HG02588 (cell line): ENCODE results near the gene USP32.
"Not testable (repeated sequence)": the region's sequence is repeated elsewhere in the genome, so short reads cannot be mapped to it uniquely, and the experiment has no call there.

Source experiments
- ATAC-seq: cut with Tn5 transposase; IDR thresholded peaks from one replicate; pipeline ENCODE4 v1.9.1; 2021; ENCODE audit warnings: mild to moderate bottlenecking, moderate library complexity; ENCODE audit not compliant: unreplicated experiment

The USP32 gene

DNA sequence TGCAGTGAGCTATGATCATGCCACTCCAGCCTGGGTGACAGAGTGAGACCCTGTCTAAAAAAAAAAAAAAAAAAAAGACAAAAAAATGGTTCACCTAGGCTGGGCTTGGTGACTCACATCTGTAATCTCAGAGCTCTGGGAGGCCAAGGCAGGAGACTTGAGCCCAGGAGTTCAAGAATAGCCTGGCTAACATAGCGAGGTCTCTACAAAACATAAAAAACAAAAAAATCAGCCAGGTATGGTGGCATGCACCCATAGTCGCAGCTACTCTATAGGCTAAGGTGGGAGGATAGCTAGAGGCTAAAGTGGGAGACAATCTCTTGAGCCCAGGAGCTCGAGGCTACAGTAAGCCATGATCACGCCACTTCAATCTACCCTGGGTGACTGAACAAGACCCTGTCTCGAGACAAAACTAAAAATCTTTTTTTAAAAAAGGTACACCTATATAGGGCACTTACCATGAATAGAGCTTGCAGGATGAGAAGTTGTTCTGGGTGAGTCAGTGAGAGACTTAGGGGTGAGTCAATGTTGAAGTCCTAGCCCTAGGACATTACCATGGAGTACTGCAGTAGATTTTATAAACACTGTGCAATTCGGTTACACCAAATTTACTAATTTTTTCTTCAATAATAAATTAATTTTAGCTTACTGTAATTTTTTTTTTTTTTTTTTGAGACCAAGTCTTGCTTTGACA, 19.0 kb downstream of the USP32 start:
- no peak for ATAC-seq

DNA sequence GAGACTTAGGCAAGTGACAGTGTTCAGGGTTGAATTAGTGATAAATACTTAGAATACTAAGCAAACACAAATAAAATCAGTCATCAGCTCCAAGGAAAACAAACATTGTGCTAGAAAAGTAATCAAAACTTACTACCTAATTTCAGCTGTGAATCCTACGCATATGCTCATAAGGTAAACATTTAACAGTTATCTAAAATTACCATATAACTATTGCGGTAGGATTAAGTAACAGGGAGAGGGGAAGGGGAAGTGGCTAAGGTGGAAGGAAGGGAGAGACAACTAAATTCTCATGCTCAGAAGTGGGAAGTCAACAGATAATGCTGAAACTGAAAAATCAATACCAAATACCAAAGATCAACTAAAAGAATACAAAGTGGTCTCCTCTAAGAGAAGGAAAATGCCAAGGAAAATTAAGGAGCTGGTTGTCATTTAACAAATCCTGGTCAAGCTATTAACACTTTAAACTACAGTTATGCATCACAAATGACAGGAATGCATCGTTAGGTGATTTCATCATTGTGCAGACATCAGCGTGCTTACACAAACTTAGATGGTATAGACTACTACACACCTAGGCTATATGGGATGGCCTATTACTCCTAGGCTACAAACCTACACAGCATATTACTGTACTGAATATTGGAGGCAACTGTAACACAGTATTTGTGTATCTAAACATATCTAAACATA, 20.0 kb downstream of the USP32 start:
- ATAC-seq, result no peak

DNA sequence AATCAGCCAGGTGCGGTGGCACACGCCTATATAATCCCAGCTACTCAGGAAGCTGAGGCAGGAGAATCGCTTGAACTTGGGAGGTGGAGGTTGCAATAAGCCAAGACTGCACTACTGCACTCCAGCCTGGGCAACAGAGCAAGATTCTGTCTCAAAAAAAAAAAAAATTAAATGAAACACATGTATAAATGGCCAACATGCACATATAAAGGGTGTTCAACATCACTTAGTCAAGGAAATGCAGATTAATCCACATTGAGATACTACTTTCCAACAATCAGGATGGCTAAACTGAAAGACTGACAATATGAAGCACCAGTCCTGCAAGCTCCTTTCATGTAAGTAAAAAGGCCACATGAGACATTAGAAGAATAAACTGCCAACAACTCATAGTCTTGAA, 20.5 kb downstream of the USP32 start:
- no peak for ATAC-seq

DNA sequence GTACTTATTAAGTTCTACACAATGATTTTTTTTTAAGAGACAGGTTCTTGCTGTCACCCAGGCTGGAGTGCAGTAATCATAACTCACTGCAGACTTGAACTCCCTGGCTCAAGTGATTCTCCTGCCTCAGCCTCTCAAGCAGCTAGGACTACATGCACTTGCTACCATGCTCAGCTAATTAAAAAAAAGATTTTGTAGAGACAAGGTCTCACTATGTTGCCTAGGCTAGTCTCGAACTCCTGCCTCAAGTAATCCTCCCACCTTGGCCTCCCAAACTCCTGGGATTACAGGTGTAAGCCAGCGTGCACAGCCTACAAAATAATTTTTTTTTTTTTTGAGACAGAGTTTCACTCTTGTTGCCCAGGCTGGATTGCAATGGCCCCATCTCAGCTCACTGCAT, 22.2 kb downstream of the USP32 start:
- ATAC-seq, result no peak

DNA sequence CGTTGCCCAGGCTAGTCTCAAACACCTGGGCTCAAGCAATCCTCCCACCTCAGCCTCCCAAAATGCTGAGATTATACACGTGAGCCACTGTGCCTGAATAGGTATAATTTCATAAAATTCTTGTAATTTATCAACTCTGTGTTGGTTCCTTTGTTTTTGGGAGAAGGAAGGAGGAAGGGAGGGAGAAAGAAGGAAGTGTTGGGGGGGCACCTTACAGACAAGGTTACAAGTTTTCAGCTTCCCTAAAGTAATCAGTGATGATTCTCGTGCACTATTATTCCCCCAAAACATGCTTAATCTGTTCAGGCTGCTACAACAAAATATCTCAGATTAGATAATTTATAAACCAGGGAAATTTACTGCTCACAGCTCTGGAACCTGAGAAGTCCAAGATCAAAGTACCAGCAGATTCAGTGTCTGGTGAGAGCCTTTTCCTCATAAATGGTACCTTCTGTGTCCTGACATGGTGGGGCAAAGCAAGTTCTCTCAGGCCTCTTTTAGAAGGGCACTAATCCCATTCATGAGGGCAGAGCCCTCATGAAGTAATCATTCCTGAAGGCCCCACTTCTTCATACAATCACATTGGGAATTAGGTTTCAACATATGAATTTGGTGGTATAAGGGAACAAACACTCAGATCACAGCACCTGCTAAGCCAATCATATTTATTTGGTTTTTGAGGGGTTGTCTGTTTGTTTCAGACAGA, 28.1 kb downstream of the USP32 start:
- no peak for ATAC-seq

DNA sequence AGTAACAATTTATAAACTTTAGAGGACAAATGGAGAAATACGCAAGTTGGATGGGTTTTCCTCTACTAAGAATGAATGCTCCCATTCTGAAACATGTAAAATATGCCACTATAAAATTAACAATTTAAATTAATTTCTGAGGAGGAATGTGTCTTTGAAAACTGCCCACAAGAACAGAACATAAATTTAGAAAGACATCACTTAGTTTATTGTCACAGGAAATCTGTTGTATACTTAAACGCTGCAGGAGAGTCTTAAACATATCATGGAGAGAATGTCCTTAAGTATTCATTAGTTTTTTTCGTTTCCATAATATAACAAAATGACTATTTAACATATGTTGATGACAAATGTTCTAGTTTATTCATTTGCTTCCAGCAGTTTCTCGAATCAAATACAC, 29.6 kb downstream of the USP32 start:
- no peak for ATAC-seq

DNA sequence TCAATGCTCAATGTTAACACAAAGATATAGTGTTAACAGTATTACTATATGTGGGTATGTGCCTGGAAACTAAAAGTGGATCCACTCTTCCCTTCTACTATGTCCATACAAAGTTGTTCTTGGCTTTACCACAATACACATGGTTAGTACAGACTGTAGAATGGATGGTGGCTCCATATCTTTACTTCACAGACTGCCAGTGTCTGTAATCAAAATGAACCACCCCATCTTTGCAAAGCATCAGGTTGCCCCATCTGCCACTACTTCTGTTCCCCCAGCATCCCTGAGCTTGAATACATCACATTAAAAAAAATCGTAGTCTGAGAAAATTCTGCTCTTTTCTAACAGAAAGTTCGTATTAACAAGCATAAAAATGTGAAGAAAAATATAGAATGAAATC, 30.0 kb downstream of the USP32 start:
- no peak for ATAC-seq

DNA sequence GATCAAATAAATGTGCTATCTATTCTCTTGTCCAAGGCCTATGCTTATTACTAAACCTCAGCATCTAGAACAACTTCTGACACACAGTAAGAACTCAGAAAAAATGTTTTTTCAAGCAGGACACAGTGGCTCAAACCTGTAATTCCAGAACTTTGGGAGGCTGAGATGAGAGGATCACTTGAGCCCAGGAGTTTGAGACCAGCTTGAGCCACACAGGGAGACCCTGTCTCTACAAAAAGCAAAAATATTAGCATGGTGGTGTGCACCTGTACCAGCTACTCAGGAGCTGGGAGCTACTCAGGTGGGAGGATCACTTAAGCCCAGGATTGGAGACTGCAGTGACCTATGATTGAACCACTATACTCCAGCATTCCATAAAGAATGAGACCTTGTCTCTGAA, 32.5 kb downstream of the USP32 start:
- ATAC-seq, result no peak

DNA sequence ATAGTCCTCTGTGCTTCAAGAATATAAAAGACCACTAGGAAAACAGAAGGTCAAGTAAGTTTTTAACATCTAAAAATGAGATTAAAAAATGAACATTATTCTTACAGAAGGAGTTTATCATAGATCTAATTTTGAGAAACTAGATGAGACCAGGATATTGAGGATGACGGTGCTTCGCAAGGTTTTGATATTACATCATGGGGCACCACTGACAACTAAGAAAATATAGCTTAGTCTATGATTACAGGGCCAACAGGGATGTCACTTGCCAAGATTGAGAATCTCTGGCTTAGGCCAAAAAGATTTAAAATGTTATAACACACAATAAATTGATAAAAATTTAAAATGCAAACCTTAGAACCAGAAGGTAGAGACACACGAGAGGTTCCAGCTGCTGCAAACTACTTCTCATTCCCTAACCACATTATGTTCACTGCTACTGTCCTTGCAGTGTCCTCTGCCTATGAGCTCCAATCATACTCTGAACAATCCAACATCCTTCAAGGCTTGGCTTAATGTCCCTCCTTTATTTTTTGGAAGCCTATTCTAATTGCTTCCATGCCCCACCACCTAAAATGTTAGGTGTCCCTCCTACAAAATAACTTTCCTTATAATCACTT, 33.2 kb downstream of the USP32 start:
- ATAC-seq, result no peak

DNA sequence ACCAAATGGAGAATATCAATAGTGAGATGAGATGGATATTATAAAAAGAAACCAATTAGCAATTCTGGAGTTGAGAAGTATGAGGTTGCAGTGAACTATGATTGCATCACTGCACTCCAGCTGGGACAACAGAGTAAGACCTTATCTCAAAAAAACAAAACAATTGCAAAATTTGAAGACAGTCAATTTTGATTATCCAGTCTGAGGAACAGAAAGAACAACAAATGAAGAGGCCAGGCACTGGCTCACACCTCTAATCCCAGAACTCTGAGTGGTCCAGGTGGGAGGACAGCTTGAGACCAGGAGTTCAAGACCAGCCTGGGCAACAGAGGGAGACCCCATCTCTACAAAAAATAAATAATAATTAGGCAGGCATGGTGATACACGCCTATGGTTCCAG, 35.0 kb downstream of the USP32 start:
- ATAC-seq, result no peak

DNA sequence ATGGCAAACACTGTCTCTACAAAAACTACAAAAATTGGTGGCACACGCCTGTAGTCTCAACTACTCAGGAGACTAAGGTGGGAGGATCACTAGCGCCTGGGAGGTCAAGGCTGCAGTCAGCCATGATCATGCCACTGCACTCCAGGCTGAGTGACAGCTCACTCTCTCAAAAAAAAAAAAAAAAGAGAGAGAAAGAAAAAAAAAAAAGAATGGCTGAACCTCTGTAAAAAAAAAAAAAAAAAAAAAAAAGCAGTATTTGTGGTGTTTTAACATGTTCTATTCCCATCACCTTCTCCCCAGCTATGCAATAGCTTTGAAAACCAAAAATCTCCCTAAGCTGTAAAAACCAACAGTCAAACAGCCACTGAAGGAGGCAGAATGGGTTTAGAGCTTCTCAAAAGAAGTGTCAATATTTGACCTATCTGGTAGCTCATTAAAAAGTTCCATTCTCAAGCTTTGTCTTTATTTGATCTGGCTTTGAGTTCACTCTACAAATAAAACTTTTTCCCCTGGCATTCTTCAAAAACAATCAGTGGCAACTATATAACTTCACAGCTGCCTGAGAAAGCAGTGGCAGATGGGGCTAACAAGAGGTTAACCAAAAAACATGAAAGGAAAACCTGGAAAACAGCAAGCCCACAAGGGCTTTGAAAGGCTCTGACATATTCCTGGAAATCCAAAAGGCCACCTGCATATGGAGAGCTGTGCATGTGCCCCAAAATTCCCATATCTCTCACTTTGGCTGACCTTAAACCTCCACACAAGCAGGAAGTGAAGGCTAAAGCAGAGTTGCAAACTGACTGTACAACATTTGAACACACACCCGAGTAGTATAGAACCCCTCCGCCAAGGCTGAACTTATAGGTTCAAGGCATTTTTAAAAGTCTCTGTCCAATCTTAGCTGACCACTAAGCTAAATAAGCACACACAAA, 36.0 kb downstream of the USP32 start:
- ATAC-seq, result no peak

DNA sequence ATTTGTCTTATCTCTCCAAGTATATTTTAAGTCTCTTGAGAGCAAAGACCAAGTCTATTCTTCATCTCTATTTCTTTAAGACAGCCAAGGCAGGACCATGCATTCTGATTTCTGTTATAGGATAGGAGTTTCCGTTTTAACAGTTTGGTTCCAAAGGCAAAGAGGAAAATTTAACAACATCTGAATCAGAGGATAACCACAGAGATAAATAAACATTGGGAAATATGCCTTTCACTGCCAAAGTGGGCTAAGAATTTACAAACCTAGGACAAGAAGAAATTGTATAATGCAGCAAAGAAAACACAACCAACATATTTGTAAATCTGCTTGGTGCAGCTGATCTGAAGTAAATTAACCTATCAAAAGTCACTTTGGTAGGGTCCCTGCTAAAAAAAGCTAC, 37.7 kb downstream of the USP32 start:
- no peak for ATAC-seq

DNA sequence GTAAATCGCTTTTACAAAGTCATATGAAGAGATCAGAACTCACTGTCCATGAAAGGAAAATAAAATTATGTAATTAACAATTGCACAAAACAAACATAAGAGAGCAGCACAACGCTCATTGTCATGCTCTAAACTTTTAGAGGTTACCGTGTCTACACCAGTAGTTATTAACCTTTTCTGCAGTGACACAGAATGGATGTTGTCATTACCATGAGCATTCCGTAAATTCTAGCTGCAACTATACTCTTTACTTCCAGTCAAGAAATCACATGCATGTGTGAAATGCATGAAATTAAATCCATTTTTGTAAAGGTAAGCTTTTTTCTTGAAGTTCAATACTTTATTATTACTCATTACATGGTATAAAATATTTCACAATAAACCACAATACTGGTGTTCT, 38.2 kb downstream of the USP32 start:
- no peak for ATAC-seq

DNA sequence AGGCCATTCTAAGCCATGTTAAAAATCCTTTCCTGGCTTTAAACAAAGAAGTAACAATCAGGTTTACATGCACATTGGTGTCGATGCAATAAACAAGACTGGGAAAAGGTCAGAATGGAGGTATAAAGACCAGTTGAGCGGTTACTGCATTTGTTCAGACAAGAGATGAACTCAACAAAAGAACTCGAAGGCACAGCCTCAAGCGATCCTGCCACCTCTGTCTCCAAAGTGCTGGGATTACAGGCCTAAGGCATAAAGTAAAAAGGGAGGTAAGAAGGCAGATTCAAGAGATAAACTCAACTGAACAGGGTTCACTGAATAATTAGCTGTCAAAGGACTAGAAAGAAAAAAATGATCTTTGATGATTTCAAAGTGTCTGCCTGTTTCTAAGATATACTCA, 39.4 kb downstream of the USP32 start:
- ATAC-seq, result no peak

DNA sequence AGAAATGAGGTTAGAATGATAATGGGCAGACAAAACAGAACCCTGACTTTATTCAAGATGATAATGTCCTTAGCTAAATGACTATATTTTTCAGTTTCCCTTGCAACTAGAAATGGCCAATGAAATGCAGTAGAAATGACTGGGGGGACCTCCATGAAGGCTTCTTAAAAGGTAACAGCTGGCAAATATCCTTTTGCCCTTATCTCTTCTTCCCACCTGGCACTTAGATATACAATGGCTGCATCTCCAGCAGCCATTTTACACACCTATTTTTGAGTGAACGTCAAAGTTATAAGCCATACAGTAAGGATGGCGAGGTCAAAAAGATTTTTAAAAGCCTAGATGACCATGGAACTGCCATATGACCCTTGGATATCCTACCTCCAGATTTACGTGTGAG, 39.9 kb downstream of the USP32 start:
- ATAC-seq, result no peak

DNA sequence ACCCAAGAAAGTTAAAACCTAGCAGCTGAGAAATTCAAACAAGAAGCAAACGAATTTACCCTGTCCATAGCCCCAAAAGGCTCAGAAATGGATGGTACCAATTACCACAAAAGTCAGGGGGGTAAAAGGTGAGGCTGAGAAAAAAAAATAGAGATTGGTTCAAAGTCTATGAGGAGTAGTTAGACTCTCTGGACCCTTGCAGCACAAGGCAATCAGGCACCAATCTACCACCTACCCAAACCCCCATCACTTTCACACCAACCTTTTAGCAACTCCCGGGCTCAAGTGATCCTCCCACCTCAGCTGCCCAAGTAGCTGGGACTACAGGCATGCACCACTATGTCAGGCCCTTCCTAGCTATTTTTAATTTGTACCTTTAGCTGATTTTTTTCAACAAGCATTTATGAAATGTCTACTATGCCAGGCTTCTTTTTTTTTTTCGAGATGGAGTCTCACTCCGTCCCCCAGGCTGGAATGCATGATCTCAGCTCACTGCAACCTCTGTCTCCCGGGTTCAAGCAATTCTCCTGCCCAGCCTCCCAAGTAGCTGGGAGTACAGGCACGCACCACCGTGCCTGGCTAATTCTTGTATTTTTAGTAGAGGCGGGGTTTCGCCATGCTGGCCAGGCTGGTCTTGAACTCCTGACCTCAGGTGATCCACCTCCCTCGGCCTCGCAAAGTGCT, 40.8 kb downstream of the USP32 start:
- no peak for ATAC-seq

DNA sequence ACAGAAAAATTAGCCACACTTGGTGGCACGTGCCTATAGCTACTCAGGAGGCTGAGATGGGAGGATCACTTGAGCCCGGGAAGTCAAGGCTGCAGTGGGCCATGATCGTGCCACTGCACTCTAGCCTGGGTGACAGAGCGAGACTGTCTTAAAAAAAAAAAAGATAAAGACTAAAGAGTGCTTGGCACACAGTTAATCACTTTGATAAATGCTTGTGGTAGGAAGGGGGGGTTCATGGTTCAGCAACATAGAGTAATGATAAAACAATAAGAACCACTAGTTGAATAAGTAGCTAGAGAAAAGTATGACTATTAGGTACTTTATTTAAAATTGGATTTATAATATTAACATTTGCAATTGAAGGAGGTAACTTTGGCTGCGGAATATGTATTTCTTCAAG, 43.3 kb downstream of the USP32 start:
- ATAC-seq, result no peak

DNA sequence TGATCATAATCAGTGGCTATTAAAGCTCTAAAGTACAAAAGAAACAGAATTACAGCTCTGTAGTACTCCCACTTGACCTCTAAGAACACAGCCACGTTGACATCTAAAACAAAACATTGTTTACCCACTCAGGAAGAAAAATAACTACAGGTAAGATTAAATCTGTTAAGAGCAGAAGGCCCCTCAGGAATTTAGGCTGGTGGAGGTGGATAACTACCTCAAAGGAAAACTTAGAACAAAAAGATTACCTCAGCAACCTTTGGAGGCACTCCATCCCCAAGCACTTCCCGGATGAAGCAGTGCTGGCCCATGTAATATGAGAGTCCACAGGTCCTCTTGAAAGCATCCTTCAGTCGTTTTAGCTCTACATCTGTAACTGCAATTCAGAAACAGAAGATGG, 46.7 kb downstream of the USP32 start:
- ATAC-seq, result no peak

DNA sequence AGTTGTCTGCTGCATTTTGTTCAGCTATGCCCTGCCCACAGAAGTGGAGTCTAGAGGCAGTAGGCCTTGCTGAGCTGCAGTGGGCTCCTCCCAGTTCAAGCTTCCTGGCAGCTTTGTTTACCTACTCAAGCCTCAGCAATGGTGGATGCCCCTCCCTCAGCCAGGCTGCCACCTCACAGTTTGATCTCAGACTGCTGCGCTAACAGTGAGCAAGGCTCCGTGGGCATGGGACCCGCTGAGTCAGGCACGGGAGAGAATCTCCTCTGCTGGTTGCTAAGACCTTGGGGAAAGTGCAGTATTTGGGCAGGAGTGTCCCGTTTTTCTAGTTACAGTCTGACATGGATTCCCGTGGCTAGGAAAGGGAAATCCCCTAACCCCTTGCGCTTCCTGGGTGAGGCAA, 49.4 kb downstream of the USP32 start:
- ATAC-seq, result not testable (repeated sequence)

DNA sequence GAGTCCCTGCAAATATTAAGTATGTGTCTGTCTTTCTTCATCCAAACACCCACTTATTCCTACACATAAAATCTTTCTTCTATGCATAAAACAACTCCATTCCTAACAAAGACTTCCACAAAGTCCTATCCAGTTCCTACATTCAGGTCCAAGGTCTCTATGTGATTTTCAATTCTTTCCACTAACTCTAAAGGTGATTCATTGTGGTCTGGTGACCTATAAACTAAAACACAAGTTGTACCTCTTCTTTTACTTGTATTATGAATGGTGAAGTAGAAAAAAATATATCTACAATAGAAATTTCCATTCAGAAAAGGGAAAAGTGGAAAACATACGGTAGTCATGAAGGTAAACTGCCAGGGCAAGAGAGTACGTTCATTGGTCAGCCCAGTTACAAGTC, 56.6 kb downstream of the USP32 start:
- ATAC-seq, result no peak
